Heart left ventricle (tissue), 16 donors: ENCODE results near the gene CHEK2. TPM values are rescaled to one million over a fixed set of nuclear protein-coding genes. Genes with fewer than 3 reads are reported as not detected.

Source experiments
- ATAC-seq, 4 donors: fragments of 200-7000 bp; cut with Tn5 transposase; one replicate each; pipeline ENCODE4 v1.9.1; 2020 to 2022; ENCODE audit warnings: moderate library complexity in 4 of 4, mild to moderate bottlenecking in 3 of 4, moderate number of reproducible peaks in 1 of 4
- DNase-seq, 5 donors: peaks; one replicate each; pipeline ENCODE4 v3.0.0-alpha.2; 2020
- H3K27ac ChIP-seq, 12 donors: fragments of 200-600 bp; sonication (generic) in 4 of 12; one replicate each; pipeline versions ENCODE4 v1.5.0 to v1.8.0; 2016 to 2022; ENCODE audit warnings: mild to moderate bottlenecking in 2 of 12
- H3K27me3 ChIP-seq, 9 donors: fragments of 200-600 bp; sonication (generic) in 2 of 9; one replicate each; pipeline versions ENCODE4 v1.5.1 to v1.8.0; 2016 to 2022; ENCODE audit warnings: mild to moderate bottlenecking in 3 of 9
- H3K36me3 ChIP-seq, 9 donors: fragments of 200-600 bp; sonication (generic) in 2 of 9; one replicate each; pipeline versions ENCODE4 v1.5.0 to v1.8.0; 2018 to 2022; ENCODE audit warnings: mild to moderate bottlenecking in 2 of 9
- H3K4me1 ChIP-seq, 12 donors: fragments of 200-600 bp; sonication (generic) in 4 of 12; one replicate each; pipeline versions ENCODE4 v1.5.0 to v1.8.0; 2016 to 2022; ENCODE audit warnings: mild to moderate bottlenecking in 3 of 12
- H3K4me3 ChIP-seq, 12 donors: fragments of 200-600 bp; sonication (generic) in 4 of 12; one replicate each; pipeline versions ENCODE4 v1.5.0 to v1.8.0; 2017 to 2022; ENCODE audit warnings: mild to moderate bottlenecking in 9 of 12, moderate library complexity in 4 of 12
- H3K9me3 ChIP-seq, 12 donors: fragments of 200-600 bp; sonication (generic) in 4 of 12; one replicate each; pipeline versions ENCODE4 v1.5.0 to v1.8.0; 2016 to 2022; ENCODE audit warnings: mild to moderate bottlenecking in 1 of 12
- CTCF ChIP-seq, 12 donors: fragments of 200-600 bp; sonication (generic) in 4 of 12; IDR thresholded peaks; one replicate each; pipeline versions ENCODE4 v1.5.0 to v1.8.0; 2018 to 2022; ENCODE audit warnings: antibody characterized with exemption in 12 of 12, mild to moderate bottlenecking in 5 of 12
- POLR2A ChIP-seq, 2 donors: fragments of 450-650 bp; IDR thresholded peaks; one replicate each; pipeline ENCODE4 v1.6.1; 2017; ENCODE audit warnings: antibody characterized with exemption in 2 of 2, mild to moderate bottlenecking in 2 of 2, moderate library complexity in 2 of 2
- WGBS, 4 donors: extraction: QIAGEN DNeasy Blood & Tissue Kit in 2 of 4; methylation state at CpG; one replicate each; pipeline versions ENCODE4 v1.1.5 to v1.1.7; 2013 to 2018; 5-methylcytosine and 5-hydroxymethylcytosine counted together
- intact Hi-C, 10 donors: fragments of 100-400 bp; cut with DNase I; formaldehyde crosslinking; loops; one replicate each; pipeline versions ENCODE4 v1.11.1 to v1.14.2; 2022
- polyA plus RNA-seq, 2 donors: library from polyadenylated mRNA; stranded (reverse); fragments of 200-250 nt; gene quantifications; one replicate each; pipeline ENCODE4 v1.2.3, GENCODE V29; 2013
- total RNA-seq, 9 donors: library from RNA; depleted of rRNA in 2 of 9; stranded (reverse); fragments of >200 nt in 2 of 9; fragmentation: NEBNext Ultra II Directional in 3 of 9; extraction: Animal tissue kit (Norgen Biotek cat#: 25700) in 3 of 9; gene quantifications; one replicate each; pipeline versions ENCODE4 v1.1.0 to v1.2.4, GENCODE V29; 2016 to 2023
- donor health status: ischemic (EF 13 %, LVEDD 7.1; RV severe dilation, severe dysfunction).
- donor health status: healthy with polysubstance abuse.
- donor health status: DM: no; HTN: yes; CAD: no.
- donor health status: DM: no; HTN: no; CAD: no.
- donor health status: ischemic (EF 25% LVEDD 6.9; RV normal size, moderate dysfunction).
- donor health status: ischemic (EF 25% LVEDD 5.7; RV mildly dilated, moderate dysfunction).
- donor health status: healthy.
- donor health status: DM: yes; HTN: yes; CAD: no.
- donor health status: ischemic (EF 35%, LVEDD 5.7; RV mildly dilated, moderate dysfunction).
- donor health status: nonischemic (EF 11% LVEDD 7.7; RV severe dilation, severe dysfunction).
- donor health status: DM: yes; HTN: yes; CAD: no.
- donor health status: PGD.
- donor health status: ischemic (EF 29% LVEDD 5.4; RV normal size, mild dysfunction).
- donor health status: nonischemic (EF 23%, LVEDD 6.1; RV moderate dilation, normal function).

Gene CHEK2
- total and polyA plus RNA-seq, 11 donors, result 1.1 to 7.8 (median 2.3) TPM

- intact Hi-C loops, result no loop called here
- no peaks in the 10 kb centered on the region for H3K27me3 ChIP-seq
- no peaks in the 10 kb centered on the region for H3K4me1 ChIP-seq
- ATAC-seq (no peak), DNase-seq (no peak)
- no peaks in the 10 kb centered on the region for H3K9me3 ChIP-seq
- TF ChIP-seq POLR2A (IDR thresholded peaks at IDR 0.05), result no peak
- no peak for TF ChIP-seq CTCF (IDR thresholded peaks at IDR 0.05)
- H3K27ac ChIP-seq, result no peak overlapping the region
- WGBS, 4 donors, result 96 to 98% (median 96%) methylated on average over 10 of the region's 10 CpGs
- H3K36me3 ChIP-seq, result peaks cover 0 to 26% (median 0%) of the 10 kb centered on the region in 9 donors
- no peak overlapping the region for H3K4me3 ChIP-seq
Measured at GRCh38 chr22:28728621-28729313, 12.9 kb downstream of the CHEK2 start.

GRCh38 chr22:28728002-28728401 is 13.6 kb downstream of the CHEK2 start:
- intact Hi-C loops, result no loop called here
- DNase-seq, result no peak
- Histone ChIP-seq H3K36me3 (peaks cover 0 to 22% (median 0%) of the 10 kb centered on the region in 9 donors), H3K4me3 (no peak overlapping the region), H3K27me3 (no peaks in the 10 kb centered on the region), H3K9me3 (no peaks in the 10 kb centered on the region), H3K27ac (no peak overlapping the region), H3K4me1 (no peaks in the 10 kb centered on the region)
- 92 to 100% (median 98%) methylated on average over 1 of the region's 1 CpG for WGBS, 4 donors
- TF ChIP-seq POLR2A (IDR thresholded peaks at IDR 0.05), result no peak
- no peak for TF ChIP-seq CTCF (IDR thresholded peaks at IDR 0.05)
- ATAC-seq, result no peak

- ATAC-seq (no peak), DNase-seq (no peak)
- no peak for TF ChIP-seq CTCF (IDR thresholded peaks at IDR 0.05)
- TF ChIP-seq POLR2A (IDR thresholded peaks at IDR 0.05), result no peak
- Histone ChIP-seq H3K4me1 (no peaks in the 10 kb centered on the region), H3K36me3 (no peaks in the 10 kb centered on the region), H3K4me3 (no peak overlapping the region), H3K27ac (no peak overlapping the region), H3K9me3 (no peaks in the 10 kb centered on the region), H3K27me3 (no peaks in the 10 kb centered on the region)
- intact Hi-C loops, result no loop called here
- WGBS, 4 donors, result 94 to 98% (median 96%) methylated on average over 3 of the region's 3 CpGs
Measured at GRCh38 chr22:28718044-28718443, 23.6 kb downstream of the CHEK2 start.

DNA sequence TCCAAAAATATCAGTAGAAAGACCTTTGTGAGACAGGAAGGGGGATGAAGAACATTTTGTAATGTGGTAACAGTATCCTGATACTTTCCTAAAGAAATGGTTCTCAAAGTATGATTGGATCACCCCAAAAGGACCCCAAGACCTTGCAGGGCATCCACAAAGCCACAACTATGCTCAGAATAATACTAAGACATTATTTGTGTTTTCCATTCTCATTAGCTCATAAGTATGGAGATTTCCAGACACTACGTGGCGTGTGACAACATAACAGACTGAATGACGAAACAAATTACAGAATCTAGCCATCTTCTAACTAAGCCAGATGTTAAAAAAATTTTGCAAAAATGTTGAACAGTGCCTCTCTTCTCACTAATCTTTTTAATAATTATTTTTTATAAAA is 24.9 kb downstream of the CHEK2 start:
- intact Hi-C loops, result no loop called here
- TF ChIP-seq POLR2A (IDR thresholded peaks at IDR 0.05) (no peak), CTCF (IDR thresholded peaks at IDR 0.05) (no peak)
- Histone ChIP-seq H3K4me1 (peaks cover 0 to 7% (median 2%) of the 10 kb centered on the region in 12 donors), H3K9me3 (no peaks in the 10 kb centered on the region), H3K27me3 (no peaks in the 10 kb centered on the region), H3K4me3 (no peak overlapping the region), H3K27ac (no peak overlapping the region), H3K36me3 (no peaks in the 10 kb centered on the region)
- 97 to 99% (median 98%) methylated on average over 3 of the region's 3 CpGs for whole genome bisulfite sequencing, 4 donors
- DNase-seq (no peak), ATAC-seq (no peak)
